Vagina (tissue), 2 donors: ENCODE results near the gene PTPRG.

ENCODE experiments used
- CTCF ChIP-seq, 3 experiments: fragments of 450-650 bp in 2 of 3; fragments of 200-600 bp in 1 of 3; sonication (generic) in 1 of 3; IDR thresholded peaks; one replicate each; pipeline ENCODE4 v1.5.1; 2017 to 2019; ENCODE audit warnings: antibody characterized with exemption in 3 of 3, mild to moderate bottlenecking in 2 of 3, moderate library complexity in 2 of 3
- POLR2A ChIP-seq, 2 donors: fragments of 450-650 bp; IDR thresholded peaks; one replicate each; pipeline ENCODE4 v1.6.1; 2017; ENCODE audit warnings: antibody characterized with exemption in 2 of 2, mild to moderate bottlenecking in 2 of 2, moderate library complexity in 2 of 2
- POLR2AphosphoS5 ChIP-seq, 2 donors: sonication (generic); formaldehyde crosslinking; IDR thresholded peaks; one replicate each; pipeline ENCODE4 v1.9.0; 2017; ENCODE audit warnings: antibody characterized with exemption in 2 of 2, mild to moderate bottlenecking in 2 of 2, low read depth in 1 of 2; ENCODE audit not compliant: insufficient read depth in 1 of 2

- TF ChIP-seq CTCF (IDR thresholded peaks at IDR 0.05) = no peak
- no peak for TF ChIP-seq POLR2AphosphoS5 (IDR thresholded peaks at IDR 0.05; ENCODE audit: insufficient read depth in 1 of 2, low read depth in 1 of 2)
- no peak for TF ChIP-seq POLR2A (IDR thresholded peaks at IDR 0.05)
Observed at GRCh38 chr3:61864886-61865285, 303.5 kb downstream of the PTPRG start.
